HG03354 (cell line): Measurements from ENCODE around the gene FAM72B.
"Not testable (repeated sequence)": the region's sequence is repeated elsewhere in the genome, so short reads cannot be mapped to it uniquely, and the experiment has no call there.

ENCODE experiments used
- ATAC-seq: cut with Tn5 transposase; IDR thresholded peaks from one replicate; pipeline ENCODE4 v1.9.1; 2021; ENCODE audit warnings: mild to moderate bottlenecking; ENCODE audit not compliant: unreplicated experiment, poor library complexity, severe bottlenecking

FAM72B gene

DNA sequence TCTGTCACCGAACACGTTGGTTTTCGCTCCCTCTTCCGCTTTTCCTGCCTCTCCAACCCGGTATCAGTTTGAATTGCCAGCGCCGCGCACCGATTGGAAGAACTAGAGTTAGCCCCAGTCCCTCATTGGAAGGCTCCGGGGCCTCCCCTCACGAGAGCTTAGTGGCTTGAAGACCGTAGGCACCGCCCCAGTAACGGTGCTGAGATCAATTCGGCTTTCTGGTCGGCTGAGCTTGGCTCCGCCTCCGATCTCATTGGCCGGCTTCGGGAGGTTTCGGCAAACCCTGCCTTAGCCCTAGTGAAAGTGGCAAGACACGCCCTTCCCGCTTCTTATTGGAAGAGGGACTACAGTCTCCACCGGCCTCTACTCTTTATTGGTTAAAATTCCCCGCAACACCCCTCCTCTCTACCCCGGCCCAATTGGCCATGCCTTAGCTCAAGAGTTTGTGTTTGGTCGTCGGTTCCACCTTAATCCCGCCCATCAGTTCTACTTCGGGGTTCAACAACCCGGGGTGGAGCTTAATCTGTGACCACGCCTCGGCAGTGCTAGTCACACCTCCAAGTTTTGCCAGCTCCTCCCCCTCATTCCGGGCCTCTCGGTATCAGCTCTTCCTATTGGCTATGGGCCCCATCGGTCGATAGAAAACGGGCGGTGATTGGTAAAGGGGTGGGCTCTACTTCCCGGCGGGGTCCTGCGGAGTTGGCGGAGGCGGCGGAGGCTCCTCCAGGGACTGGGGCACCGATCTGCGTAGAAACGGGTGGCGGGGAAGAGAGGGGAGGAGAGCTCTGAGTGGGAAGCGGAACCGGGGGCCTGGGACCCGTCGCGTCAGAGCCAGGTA is at the start of gene FAM72B, which contains the start of gene SRGAP2C:
Gene FAM72B, minus strand, starts transcription at position 51 of the 838 bp plus-strand sequence. CDS start 851 bp downstream, outside the sequence.
Gene SRGAP2C, plus strand, starts transcription at position 686 of the 838 bp plus-strand sequence. CDS start 2,472 bp downstream, outside the sequence.
- peak; percentile 87 for ATAC-seq

DNA sequence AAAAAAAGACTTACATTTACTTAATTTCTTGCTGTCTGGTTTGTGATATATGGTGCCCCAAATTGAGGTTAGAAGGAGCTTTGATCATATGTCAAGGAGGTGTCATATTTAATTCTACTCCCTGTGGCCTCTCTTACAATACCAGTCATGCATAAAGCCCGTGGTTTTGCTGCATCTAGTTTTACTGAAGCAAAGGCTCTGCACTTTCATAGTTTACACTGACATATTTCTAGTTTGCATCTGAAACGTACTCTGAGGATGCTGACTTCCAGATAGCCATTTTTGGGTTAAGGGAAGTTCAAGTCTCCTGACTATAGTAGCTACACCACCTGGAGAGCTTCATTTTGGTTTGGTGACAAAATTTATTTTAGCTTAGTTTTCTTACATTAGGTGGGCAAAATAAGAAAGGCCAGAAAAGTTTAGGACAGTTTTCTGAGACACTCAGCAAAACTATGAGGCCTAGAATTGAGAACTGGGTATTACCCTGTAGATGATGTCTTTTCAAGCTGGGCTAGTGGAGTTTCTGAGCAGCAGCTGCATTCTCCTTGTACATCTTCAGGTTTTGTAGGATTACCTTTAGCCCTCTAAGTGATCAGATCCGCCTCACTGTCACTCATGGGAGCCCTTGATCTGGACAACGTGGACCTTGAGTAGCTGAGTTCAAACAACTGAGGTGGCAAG is 48.4 kb upstream of the FAM72B start:
- peak; percentile 66 for ATAC-seq

DNA sequence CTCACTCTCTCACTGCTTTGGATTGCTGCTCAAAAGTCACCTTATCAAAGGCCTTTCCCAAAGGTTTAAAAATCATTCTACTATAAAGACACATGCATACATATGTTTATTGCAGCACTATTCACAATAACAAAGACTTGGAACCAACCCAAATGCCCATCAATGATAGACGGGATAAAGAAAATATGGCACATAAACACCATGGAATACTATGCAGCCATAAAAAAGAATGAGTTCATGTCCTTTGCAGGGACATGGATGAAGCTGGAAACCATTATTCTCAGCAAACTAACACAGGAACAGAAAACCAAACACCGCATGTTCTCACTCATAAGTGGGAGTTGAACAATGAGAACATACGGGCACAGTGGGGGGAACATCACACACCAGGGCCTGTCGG is 46.5 kb upstream of the FAM72B start:
- not testable (repeated sequence) for ATAC-seq

GRCh38 chr1:121227544-121228330 is 43.6 kb upstream of the FAM72B start:
- ATAC-seq, result not testable (repeated sequence)

DNA sequence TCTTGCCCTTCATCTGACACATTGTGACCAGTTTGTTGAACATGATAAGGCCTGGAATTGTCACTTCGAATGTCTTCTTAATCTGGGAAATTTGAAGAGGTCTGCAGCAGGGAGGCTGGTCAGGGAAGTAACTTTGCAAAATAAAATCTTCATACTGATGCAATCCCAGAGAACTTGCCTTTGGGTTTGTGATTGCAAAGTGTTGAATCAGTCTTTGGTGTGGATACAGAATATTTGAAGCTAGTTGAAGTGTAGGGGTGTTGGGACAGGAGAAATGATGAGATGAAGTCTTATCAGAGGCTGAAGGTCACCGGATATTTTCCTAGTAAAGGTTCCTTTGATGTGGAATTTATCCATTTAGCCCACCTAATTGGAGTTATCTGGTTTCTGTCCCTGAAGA is 42.8 kb upstream of the FAM72B start:
- not testable (repeated sequence) for ATAC-seq

GRCh38 chr1:121226295-121226904 is 42.3 kb upstream of the FAM72B start:
- ATAC-seq, result not testable (repeated sequence)

DNA sequence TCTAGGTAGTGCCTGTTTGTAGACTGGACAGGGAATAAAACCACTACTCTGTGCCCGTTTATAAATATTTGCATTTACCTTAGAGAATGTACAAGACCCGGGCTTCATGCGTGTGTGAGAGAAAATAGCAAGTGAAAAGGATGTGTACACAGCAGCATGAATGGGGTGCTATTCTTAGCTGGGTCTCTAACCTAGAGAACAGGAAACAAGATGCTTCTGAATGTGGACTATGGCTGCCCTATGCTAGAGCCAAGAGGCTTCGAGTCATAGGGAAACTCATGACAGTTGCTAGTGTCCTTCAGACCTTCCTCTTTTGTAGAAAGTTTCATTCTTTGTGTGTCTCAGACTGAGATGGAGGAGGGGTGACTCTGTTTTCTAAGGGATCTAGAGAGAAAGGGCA is 40.6 kb upstream of the FAM72B start:
- ATAC-seq, result peak; percentile 98

- ATAC-seq, result peak; percentile 47
Observed at GRCh38 chr1:121221770-121222169, 37.6 kb upstream of the FAM72B start.

GRCh38 chr1:121216676-121217075 is 32.5 kb upstream of the FAM72B start:
- not testable (repeated sequence) for ATAC-seq

GRCh38 chr1:121215699-121216417 is 31.7 kb upstream of the FAM72B start:
- ATAC-seq, result not testable (repeated sequence)

DNA sequence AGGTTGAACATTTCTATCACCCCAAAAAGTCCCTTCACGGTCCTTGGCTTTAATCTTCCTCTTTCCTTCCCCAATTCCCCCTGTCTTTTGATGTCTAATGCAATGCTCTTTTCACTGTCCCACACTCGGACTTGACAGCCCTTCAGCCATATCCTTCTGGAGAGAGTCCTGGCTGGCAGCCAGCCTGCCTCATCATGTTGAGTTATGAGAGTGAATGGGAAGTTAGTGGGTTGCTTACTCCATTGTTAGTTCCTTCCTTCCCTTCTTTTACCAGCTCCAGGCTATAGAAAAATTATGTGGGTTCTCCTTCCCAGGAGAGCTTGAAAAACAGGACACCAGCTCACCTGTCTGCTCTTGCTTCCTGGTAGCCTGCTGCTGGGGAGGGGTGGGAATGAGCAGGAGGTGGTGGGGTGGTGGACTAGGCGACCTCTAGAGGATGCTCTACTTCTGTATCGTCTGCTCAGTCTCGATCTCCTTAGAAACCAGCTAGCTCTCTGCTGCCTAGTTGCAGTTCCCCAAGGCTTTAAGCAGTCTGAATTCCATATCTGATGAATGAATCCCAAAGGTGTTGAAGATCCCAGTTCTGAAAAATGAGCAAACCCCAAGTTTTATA is 30.5 kb upstream of the FAM72B start:
- ATAC-seq, result peak; percentile 49

- ATAC-seq, result not testable (repeated sequence)
Observed at GRCh38 chr1:121213491-121213890, 29.4 kb upstream of the FAM72B start.

- not testable (repeated sequence) for ATAC-seq
Observed at GRCh38 chr1:121210778-121211177, 26.6 kb upstream of the FAM72B start.

DNA sequence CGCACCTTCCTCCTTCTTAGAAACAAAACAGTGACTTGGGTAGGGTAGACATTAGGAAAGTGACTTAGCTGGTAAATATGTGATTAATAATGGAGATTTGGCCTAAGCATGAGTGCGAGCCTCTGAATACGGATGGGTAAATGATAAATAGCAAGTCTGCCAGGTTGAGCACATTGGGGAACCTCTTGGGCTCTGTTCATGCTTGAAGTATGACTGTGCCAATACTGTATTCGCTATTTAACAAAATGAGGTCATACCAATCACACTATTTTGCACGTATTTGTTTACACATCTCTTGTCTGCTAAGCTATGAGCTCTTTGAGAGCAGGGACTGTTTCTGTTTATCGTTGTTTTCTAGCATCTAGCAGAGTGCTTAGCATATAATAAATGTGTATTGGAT is 24.2 kb upstream of the FAM72B start:
- ATAC-seq, result not testable (repeated sequence)

GRCh38 chr1:121207328-121207727 is 23.2 kb upstream of the FAM72B start:
- not testable (repeated sequence) for ATAC-seq

- not testable (repeated sequence) for ATAC-seq
Observed at GRCh38 chr1:121205786-121206711, 21.9 kb upstream of the FAM72B start.

GRCh38 chr1:121202986-121203385 is 18.8 kb upstream of the FAM72B start:
- not testable (repeated sequence) for ATAC-seq
